Astrocyte (in vitro differentiated cells and primary cell): ENCODE data around the gene APLP1. TPM values are rescaled to one million over a fixed set of nuclear protein-coding genes. Genes with fewer than 3 reads are reported as not detected.

Experiments
- DNase-seq: peaks from one replicate; pipeline ENCODE4 v3.0.0-alpha.2; 2010; ENCODE audit warnings: low read depth
- FAIRE-seq: peaks from 2 replicates; lab custom pipeline; 2011; peaks lifted over from hg19 to GRCh38; lab: Jason Lieb, UNC
- H2AFZ ChIP-seq: 2 replicates; pipeline ENCODE4 v1.6.0; 2012; ENCODE audit warnings: low read depth, low read length, inconsistent platforms
- H3K27ac ChIP-seq: 2 replicates; pipeline ENCODE4 v1.5.1; 2011; ENCODE audit warnings: low read depth, low read length, inconsistent platforms
- H3K27me3 ChIP-seq: 2 replicates; pipeline ENCODE4 v1.6.0; 2011; ENCODE audit warnings: low read length, inconsistent platforms; ENCODE audit not compliant: insufficient read depth
- H3K36me3 ChIP-seq: 2 replicates; pipeline ENCODE4 v1.5.1; 2011; ENCODE audit warnings: low read length, inconsistent platforms; ENCODE audit not compliant: insufficient read depth
- H3K4me1 ChIP-seq: 2 replicates; pipeline ENCODE4 v1.5.1; 2011; ENCODE audit warnings: low read length, inconsistent platforms; ENCODE audit not compliant: insufficient read depth
- H3K4me2 ChIP-seq: 2 replicates; pipeline ENCODE4 v1.6.0; 2012; ENCODE audit warnings: low read length, inconsistent platforms
- H3K4me3 ChIP-seq: 2 replicates; pipeline ENCODE4 v1.5.1; 2011; ENCODE audit warnings: low read depth, mild to moderate bottlenecking, low read length, inconsistent platforms; ENCODE audit not compliant: insufficient read depth
- H3K79me2 ChIP-seq: 2 replicates; pipeline ENCODE4 v1.6.0; 2012; ENCODE audit warnings: mild to moderate bottlenecking, low read length, inconsistent platforms; ENCODE audit not compliant: insufficient read depth
- H3K9ac ChIP-seq: 2 replicates; pipeline ENCODE4 v1.6.0; 2012; ENCODE audit warnings: mild to moderate bottlenecking, low read length, inconsistent platforms
- H3K9me3 ChIP-seq: 2 replicates; pipeline ENCODE4 v1.5.1; 2012; ENCODE audit warnings: low read depth, mild to moderate bottlenecking, low read length, inconsistent platforms; ENCODE audit not compliant: insufficient read depth
- H4K20me1 ChIP-seq: 2 replicates; pipeline ENCODE4 v1.6.0; 2012; ENCODE audit warnings: low read length, inconsistent platforms; ENCODE audit not compliant: insufficient read depth
- H3K27ac Mint-ChIP-seq: one replicate; pipeline ENCODE4 v1.8.0; 2021; ENCODE audit warnings: mild to moderate bottlenecking, mixed read lengths; ENCODE audit not compliant: unreplicated experiment
- H3K27me3 Mint-ChIP-seq: one replicate; pipeline ENCODE4 v1.8.0; 2021; ENCODE audit warnings: low read depth, mixed read lengths; ENCODE audit not compliant: unreplicated experiment
- H3K36me3 Mint-ChIP-seq: one replicate; pipeline ENCODE4 v1.8.0; 2021; ENCODE audit warnings: low read depth, mixed read lengths; ENCODE audit not compliant: unreplicated experiment
- H3K4me1 Mint-ChIP-seq: one replicate; pipeline ENCODE4 v1.8.0; 2021; ENCODE audit warnings: low read depth, mixed read lengths; ENCODE audit not compliant: unreplicated experiment
- H3K4me3 Mint-ChIP-seq: one replicate; pipeline ENCODE4 v1.8.0; 2021; ENCODE audit warnings: mild to moderate bottlenecking, moderate library complexity, mixed read lengths; ENCODE audit not compliant: unreplicated experiment
- H3K9me3 Mint-ChIP-seq: one replicate; pipeline ENCODE4 v1.8.0; 2021; ENCODE audit warnings: mild to moderate bottlenecking, mixed read lengths; ENCODE audit not compliant: unreplicated experiment
- EZH2 ChIP-seq: IDR thresholded peaks from 2 replicates; pipeline ENCODE4 v1.6.1; 2012; ENCODE audit warnings: mild to moderate bottlenecking, low read length, inconsistent platforms; ENCODE audit not compliant: insufficient read depth
- total RNA-seq: library from RNA; stranded (reverse); gene quantifications from 2 replicates; pipeline ENCODE4 v1.2.1, GENCODE V29; 2021
- TF ChIP-seq, protein P1 (sequence below): IDR thresholded peaks from 2 replicates; pipeline ENCODE4 v1.5.1; 2011; ENCODE audit warnings: low read depth, mild to moderate bottlenecking, inconsistent platforms, low read length, moderate library complexity; ENCODE audit not compliant: insufficient read depth

Gene APLP1
- total RNA-seq, 1 donor from 2014 or later: 69.4 TPM

- no peak overlapping the region for H2AFZ ChIP-seq
- Mint-ChIP-seq H3K27me3 (peaks cover 70% of the 10 kb centered on the region), H3K36me3 (peaks cover 5% of the 10 kb centered on the region), H3K27ac (no peak overlapping the region), H3K9me3 (no peaks in the 10 kb centered on the region), H3K4me1 (no peaks in the 10 kb centered on the region), H3K4me3 (peak overlapping the region; percentile 56)
- DNase-seq: no peak
- H3K9ac ChIP-seq: no peak overlapping the region
- TF ChIP-seq, protein P1, sequence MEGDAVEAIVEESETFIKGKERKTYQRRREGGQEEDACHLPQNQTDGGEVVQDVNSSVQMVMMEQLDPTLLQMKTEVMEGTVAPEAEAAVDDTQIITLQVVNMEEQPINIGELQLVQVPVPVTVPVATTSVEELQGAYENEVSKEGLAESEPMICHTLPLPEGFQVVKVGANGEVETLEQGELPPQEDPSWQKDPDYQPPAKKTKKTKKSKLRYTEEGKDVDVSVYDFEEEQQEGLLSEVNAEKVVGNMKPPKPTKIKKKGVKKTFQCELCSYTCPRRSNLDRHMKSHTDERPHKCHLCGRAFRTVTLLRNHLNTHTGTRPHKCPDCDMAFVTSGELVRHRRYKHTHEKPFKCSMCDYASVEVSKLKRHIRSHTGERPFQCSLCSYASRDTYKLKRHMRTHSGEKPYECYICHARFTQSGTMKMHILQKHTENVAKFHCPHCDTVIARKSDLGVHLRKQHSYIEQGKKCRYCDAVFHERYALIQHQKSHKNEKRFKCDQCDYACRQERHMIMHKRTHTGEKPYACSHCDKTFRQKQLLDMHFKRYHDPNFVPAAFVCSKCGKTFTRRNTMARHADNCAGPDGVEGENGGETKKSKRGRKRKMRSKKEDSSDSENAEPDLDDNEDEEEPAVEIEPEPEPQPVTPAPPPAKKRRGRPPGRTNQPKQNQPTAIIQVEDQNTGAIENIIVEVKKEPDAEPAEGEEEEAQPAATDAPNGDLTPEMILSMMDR: no peak
- peak; percentile 64 for TF ChIP-seq EZH2
- peaks cover 38% of the 10 kb centered on the region for H3K27me3 ChIP-seq
- H3K36me3 ChIP-seq: no peaks in the 10 kb centered on the region
- H4K20me1 ChIP-seq: no peaks in the 10 kb centered on the region
- no peaks in the 10 kb centered on the region for H3K9me3 ChIP-seq
- no peak overlapping the region for H3K4me2 ChIP-seq
- no peak overlapping the region for H3K4me3 ChIP-seq
- H3K4me1 ChIP-seq: no peaks in the 10 kb centered on the region
- H3K27ac ChIP-seq: no peak overlapping the region
- H3K79me2 ChIP-seq: no peaks in the 10 kb centered on the region
- FAIRE-seq: no peak
These were observed 7.3 kb upstream of the APLP1 start for GRCh38 chr19:35860818-35861639.

- Mint-ChIP-seq H3K9me3 (no peaks in the 10 kb centered on the region), H3K27me3 (peaks cover 76% of the 10 kb centered on the region), H3K4me1 (no peaks in the 10 kb centered on the region), H3K36me3 (peaks cover 5% of the 10 kb centered on the region), H3K4me3 (no peak overlapping the region), H3K27ac (no peak overlapping the region)
- no peak for FAIRE-seq
- Histone ChIP-seq H2AFZ (no peak overlapping the region), H3K4me1 (no peaks in the 10 kb centered on the region), H3K27ac (no peak overlapping the region), H4K20me1 (no peaks in the 10 kb centered on the region), H3K27me3 (peaks cover 32% of the 10 kb centered on the region), H3K4me2 (no peak overlapping the region), H3K9me3 (no peaks in the 10 kb centered on the region), H3K79me2 (no peaks in the 10 kb centered on the region), H3K9ac (no peak overlapping the region), H3K4me3 (no peak overlapping the region), H3K36me3 (no peaks in the 10 kb centered on the region)
- TF ChIP-seq EZH2: no peak
- TF ChIP-seq, protein P1: no peak
- DNase-seq: no peak
These were observed 6.7 kb upstream of the APLP1 start for GRCh38 chr19:35861640-35862160.

DNA sequence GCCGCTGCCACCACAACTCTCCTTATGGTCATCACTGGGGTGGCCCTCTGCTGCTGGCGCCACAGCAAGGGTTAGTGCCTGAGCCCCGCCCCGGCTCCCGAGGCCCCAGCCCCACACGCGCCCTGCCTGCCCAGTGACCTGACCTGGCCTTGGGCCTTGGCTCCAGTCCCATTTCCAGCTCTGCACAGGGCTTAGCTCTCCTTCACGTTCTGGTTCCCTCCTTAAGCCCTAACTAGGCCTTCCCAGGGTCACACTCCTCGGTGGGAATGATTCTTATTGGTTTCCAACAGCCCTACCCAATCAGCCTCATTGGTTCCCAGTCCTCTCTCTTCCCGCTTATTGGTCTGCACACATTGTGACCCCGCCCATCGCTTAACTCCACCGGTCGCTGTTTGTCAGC lies 5.8 kb upstream of the APLP1 start:
- no peak for DNase-seq
- H3K9me3 Mint-ChIP-seq: no peaks in the 10 kb centered on the region
- Histone ChIP-seq H3K79me2 (no peaks in the 10 kb centered on the region), H4K20me1 (no peaks in the 10 kb centered on the region), H2AFZ (no peak overlapping the region), H3K9ac (no peak overlapping the region), H3K4me3 (no peak overlapping the region), H3K36me3 (no peaks in the 10 kb centered on the region), H3K9me3 (no peaks in the 10 kb centered on the region), H3K4me1 (no peaks in the 10 kb centered on the region), H3K27me3 (peaks cover 26% of the 10 kb centered on the region), H3K27ac (no peak overlapping the region), H3K4me2 (no peak overlapping the region)
- no peak overlapping the region for H3K4me3 Mint-ChIP-seq
- H3K27ac Mint-ChIP-seq: no peak overlapping the region
- H3K36me3 Mint-ChIP-seq: peaks cover 5% of the 10 kb centered on the region
- no peak for TF ChIP-seq EZH2
- TF ChIP-seq, protein P1: no peak
- FAIRE-seq: no peak
- peaks cover 73% of the 10 kb centered on the region for H3K27me3 Mint-ChIP-seq
- H3K4me1 Mint-ChIP-seq: no peaks in the 10 kb centered on the region
